ENCODE results near the gene PRSS22. TPM values are rescaled to one million over a fixed set of nuclear protein-coding genes. Genes with fewer than 3 reads are reported as not detected.
A peak's percentile ranks its signal among the peaks of the same experiment; 100 is the strongest.

Gene PRSS22
- total RNA-seq, 2 donors from 2014 or later: 1.9 TPM; not detected in 1

DNA sequence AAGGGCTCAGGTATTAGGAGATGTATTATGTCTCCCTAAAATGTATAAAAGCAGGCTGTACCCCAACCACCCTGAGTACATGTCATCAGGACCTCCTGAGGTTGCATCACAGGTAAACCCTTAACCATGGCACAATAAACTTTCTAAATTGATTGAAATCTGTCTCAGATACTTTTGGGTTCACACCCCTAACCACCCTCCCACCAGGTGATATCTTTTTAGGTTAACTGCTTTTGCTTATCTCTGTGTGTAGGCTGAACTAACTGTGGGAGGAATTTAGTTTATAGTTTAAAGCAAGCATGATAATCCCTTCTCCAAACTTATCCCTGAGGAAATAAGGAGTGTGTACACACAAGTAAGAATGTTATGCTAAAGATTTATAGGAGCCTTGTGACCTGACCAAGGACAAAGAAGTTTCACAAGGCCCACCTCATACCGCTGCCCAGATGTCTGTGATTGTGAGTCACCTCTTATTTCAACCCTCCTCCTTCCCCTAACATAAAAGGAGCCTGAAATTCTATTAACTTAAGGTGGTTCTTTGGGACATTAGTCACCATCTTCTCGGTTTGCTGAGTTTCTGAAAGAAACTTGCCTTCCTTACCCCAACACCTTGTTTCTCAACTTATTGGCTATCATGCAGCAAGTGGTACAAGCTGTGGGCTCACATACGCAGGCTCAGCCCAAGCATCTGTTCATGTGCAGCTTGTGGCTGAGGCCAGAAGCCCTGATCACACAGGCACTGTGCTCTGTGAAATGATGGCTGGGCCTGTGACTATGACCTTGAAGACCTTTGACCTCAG, 11.3 kb downstream of the PRSS22 start:
- Mint-ChIP-seq H3K4me1 (peaks cover 16% of the 10 kb centered on the region), H3K27ac (peak overlapping the region; percentile 13), H3K27me3 (no peaks in the 10 kb centered on the region), H3K9me3 (no peaks in the 10 kb centered on the region), H3K36me3 (ENCODE audit: low read depth) (no peaks in the 10 kb centered on the region), H3K4me3 (peak overlapping the region; percentile 7)
- peak; percentile 82 for ATAC-seq (replicated peaks)

DNA sequence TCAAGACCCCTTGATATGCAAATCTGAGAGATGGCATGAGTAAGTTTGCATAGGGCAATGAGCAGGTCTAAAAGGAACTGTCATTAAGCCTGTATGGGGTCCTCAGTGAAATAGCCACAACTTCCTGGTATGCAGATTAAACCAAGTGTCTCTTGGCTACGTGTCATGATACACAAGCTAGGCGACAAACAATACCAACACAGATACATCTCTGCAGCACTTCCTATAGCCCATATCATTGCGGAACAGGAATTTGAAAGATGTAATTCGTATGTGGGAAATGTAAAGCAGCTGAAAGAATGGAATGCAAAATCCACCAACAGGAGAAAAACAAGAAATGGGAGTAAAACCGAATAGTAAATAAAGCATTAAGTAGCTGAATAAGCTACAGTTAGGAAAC, 12.9 kb downstream of the PRSS22 start:
- Mint-ChIP-seq H3K27ac (no peak overlapping the region), H3K27me3 (no peaks in the 10 kb centered on the region), H3K4me1 (peaks cover 16% of the 10 kb centered on the region), H3K4me3 (no peak overlapping the region), H3K9me3 (no peaks in the 10 kb centered on the region), H3K36me3 (ENCODE audit: low read depth) (no peaks in the 10 kb centered on the region)
- no peak for ATAC-seq (replicated peaks)

DNA sequence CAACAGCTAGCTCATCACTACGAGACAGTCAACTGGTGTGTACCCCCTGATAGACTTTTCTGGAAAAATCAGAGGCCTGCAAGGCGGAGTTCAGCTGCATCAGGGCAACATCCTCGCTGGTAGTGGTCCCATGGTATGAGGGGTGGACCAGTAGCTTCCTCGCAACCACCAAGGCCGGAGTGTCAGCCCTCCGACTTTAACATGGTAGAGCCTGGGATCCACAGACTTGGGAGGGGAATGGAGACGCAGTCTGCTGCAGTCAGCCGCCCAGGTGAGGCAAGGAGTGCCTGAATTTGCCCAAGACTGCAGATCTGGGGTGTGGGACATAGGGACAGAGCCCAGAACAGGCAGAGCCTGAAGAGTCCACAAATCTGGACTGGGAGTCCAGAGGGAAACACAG, 14.4 kb downstream of the PRSS22 start:
- no peak overlapping the region for H3K27ac Mint-ChIP-seq
- no peaks in the 10 kb centered on the region for H3K9me3 Mint-ChIP-seq
- peaks cover 16% of the 10 kb centered on the region for H3K4me1 Mint-ChIP-seq
- no peak for ATAC-seq (replicated peaks)
- no peaks in the 10 kb centered on the region for H3K36me3 Mint-ChIP-seq (ENCODE audit: low read depth)
- H3K4me3 Mint-ChIP-seq: no peak overlapping the region
- no peaks in the 10 kb centered on the region for H3K27me3 Mint-ChIP-seq

DNA sequence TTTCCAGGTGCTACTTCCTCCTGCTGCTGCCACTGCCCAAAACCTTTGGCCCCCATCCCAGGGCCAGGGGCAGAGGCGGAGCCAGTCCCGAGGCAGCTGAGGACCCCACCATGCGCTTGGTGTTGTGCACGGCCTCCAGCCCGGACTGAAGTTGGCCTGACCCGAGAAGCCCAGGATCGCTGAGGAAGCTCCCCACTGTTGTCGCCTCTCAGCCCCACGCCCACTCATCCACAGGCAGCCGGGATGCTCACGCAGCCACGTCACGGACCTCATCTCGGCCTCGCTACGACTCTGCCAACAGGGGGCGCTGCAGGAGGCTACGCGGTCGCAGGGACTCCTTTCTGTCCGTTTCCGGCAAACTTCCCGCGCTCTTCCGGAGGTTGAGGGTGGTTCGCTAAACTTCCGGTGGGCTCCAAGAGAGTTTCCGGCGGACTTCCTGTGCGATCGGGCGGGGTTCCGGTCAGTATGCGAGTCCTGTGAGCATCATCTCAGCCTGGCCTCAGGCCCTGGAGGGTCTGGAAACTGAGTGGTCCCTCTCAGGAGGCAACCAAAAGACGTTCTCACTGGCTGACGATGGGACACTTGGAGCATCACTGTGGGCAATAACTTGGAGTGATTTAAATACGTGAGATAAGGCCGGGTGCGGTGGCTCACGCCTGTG, 15.5 kb downstream of the PRSS22 start:
- Mint-ChIP-seq H3K27ac (peak overlapping the region; percentile 84), H3K36me3 (ENCODE audit: low read depth) (no peaks in the 10 kb centered on the region), H3K4me1 (peaks cover 23% of the 10 kb centered on the region), H3K9me3 (no peaks in the 10 kb centered on the region), H3K27me3 (peaks cover 2% of the 10 kb centered on the region), H3K4me3 (peak overlapping the region; percentile 81)
- peak; percentile 61 for ATAC-seq (replicated peaks)

DNA sequence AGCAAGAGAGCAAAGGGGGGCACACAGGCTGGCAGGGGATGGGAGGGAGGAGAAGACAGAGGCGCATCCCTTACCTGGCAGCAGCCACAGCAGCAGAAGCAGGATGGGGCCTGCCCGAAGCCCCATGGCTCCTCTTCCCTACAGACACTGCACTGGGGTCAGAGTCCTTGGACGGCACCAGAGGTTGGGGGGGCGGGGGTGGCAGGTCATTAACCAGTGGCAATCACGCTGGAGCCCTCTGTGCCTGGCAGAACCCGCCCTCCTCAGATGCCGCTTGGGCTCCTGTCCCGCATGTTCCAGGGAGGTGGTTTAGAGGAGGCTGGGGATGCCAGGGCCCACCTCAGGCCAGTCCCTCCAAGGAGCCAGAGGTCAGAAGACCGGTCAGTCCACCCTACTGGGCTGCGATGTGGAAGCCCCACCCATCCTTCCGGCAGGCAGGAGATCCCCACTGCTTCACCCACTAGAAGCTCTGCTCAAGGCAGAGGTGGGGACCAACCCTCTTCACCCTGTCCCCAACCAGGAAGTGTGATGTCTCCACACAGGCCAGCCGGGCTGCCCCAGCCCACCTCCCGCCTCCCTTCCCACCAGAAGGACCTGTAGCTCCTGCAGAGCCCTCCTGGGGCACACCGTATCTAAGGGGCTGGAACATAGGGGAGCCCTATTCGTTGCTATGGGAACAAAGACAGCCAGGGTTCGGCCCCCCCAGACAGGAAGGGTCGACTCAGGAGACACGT, 16.2 kb downstream of the PRSS22 start:
- Mint-ChIP-seq H3K4me1 (peaks cover 24% of the 10 kb centered on the region), H3K4me3 (peak overlapping the region; percentile 81), H3K27me3 (peaks cover 8% of the 10 kb centered on the region), H3K36me3 (ENCODE audit: low read depth) (no peaks in the 10 kb centered on the region), H3K27ac (peak overlapping the region; percentile 84), H3K9me3 (no peaks in the 10 kb centered on the region)
- ATAC-seq (replicated peaks): peak; percentile 14

DNA sequence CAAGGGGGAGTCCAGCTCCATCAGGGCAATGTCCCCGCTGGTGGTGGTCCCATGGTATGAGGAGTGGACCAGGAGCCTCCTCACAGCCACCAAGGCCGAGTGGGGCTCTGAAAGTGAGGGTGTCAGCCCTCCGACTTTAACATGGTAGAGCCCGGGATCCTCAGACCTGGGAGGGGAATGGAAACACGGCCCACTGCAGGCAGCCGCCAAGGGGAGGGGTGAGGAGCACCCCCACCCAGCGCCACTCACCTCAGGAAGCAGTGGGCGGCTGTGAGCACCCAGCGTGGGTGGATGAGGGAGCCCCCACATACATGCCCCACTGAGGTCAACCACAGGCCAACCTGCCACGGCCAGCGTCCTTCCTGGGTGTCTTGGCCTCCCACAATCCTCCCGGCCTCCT, 17.1 kb downstream of the PRSS22 start:
- H3K27me3 Mint-ChIP-seq: peaks cover 8% of the 10 kb centered on the region
- no peaks in the 10 kb centered on the region for H3K9me3 Mint-ChIP-seq
- no peaks in the 10 kb centered on the region for H3K36me3 Mint-ChIP-seq (ENCODE audit: low read depth)
- no peak for ATAC-seq (replicated peaks)
- no peak overlapping the region for H3K27ac Mint-ChIP-seq
- H3K4me1 Mint-ChIP-seq: peaks cover 19% of the 10 kb centered on the region
- peak overlapping the region; percentile 81 for H3K4me3 Mint-ChIP-seq

DNA sequence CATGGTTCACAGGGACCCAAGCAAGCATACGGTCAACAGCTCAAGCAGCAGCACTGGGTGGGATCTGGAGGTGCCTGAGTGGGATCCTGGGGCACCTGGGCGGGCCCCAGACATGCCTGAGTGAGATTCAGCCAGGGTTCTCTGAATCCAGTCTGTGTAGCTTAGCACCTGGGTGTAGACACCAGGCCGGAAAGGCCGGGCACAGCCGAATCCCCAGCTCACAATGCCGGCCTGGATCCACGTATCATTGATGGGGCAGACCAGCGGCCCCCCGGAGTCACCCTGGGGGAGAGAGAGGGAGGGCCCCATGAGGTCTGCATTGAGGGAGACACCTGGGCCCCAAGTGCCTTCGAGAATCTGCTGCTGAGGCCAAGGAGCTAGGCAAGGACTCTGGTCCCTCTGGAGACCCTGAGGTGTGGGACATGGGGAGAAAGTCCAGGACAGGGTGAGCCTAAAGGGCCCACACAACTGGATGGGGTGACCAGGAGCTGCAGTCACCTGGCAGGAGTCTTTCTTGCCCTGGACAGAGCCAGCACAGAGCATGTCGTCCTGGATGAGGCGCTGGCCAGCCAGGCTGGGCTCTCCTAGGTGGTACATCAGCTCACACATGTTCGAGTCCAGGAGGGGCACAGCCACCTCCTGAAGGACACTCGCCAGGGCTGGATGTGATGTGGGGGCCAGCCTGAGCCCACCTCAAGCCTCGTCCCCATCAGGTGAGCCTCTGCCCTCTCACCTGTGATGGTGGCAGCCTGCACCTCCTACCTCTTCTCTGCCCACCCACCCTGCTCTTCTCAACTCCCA, 18.1 kb downstream of the PRSS22 start:
- Mint-ChIP-seq H3K4me1 (peaks cover 20% of the 10 kb centered on the region), H3K9me3 (no peaks in the 10 kb centered on the region), H3K27me3 (peaks cover 8% of the 10 kb centered on the region), H3K27ac (peak overlapping the region; percentile 55), H3K4me3 (peak overlapping the region; percentile 13), H3K36me3 (ENCODE audit: low read depth) (no peaks in the 10 kb centered on the region)
- no peak for ATAC-seq (replicated peaks)

DNA sequence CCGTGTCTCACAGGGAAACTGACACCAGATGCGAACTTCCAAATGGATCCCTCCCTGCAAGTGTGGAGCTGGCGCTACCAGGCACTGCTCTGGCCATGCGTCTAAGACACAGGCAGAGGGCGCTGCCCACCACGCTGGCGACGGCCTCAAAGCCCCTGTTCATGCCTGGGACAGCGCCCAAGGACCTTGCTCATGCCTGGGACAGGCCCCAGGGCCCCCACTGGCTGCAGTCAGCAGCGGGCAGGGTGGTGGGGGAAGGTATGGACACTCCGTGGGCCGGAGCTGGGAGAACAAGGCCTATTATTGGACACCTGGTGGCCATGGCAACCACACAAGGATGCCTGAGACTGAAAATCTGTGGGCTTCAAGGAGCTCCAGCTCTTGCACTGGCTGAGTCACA, 19.0 kb downstream of the PRSS22 start:
- Mint-ChIP-seq H3K27ac (peak overlapping the region; percentile 55), H3K27me3 (peaks cover 8% of the 10 kb centered on the region), H3K9me3 (no peaks in the 10 kb centered on the region), H3K4me3 (peak overlapping the region; percentile 13), H3K36me3 (ENCODE audit: low read depth) (no peaks in the 10 kb centered on the region), H3K4me1 (peaks cover 24% of the 10 kb centered on the region)
- ATAC-seq (replicated peaks): peak; percentile 72

DNA sequence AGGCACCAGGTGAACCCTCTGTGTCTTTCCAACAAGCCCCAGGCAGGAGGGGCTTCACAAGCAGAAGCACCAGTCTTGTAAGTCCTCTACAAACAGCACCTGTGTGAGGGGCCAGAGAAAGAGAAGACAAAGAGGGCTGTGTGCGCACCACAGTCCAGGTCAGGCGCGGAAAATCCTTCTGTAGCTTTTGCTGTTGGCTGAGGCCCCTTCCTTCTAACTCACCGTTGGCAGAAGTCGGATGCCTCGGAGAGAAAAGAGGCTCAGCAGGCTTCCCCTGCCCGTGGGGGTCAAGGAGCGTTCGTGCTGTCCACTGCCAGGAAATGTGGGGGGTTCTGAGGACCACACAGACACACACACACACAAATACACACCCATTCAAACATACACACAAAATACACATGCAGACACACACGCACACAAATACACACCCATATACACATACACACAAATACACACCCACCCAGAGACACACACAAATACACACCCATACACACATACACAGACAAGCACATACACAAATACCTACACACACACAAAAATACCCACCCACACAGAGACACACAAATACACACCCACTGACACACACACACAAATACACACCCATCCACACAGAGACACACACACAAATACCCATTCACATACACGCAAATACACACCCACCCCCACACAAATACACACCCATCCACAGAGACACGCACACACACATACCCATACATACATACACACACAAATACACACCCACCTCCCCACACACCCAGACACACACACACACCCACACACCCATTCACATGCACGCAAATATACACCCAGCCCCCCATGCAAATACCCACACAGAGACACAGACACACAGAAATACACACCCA, 21.1 kb downstream of the PRSS22 start:
- no peak for ATAC-seq (replicated peaks)
- Mint-ChIP-seq H3K4me3 (no peak overlapping the region), H3K4me1 (peaks cover 19% of the 10 kb centered on the region), H3K9me3 (no peaks in the 10 kb centered on the region), H3K36me3 (ENCODE audit: low read depth) (no peaks in the 10 kb centered on the region), H3K27ac (no peak overlapping the region), H3K27me3 (peaks cover 12% of the 10 kb centered on the region)

DNA sequence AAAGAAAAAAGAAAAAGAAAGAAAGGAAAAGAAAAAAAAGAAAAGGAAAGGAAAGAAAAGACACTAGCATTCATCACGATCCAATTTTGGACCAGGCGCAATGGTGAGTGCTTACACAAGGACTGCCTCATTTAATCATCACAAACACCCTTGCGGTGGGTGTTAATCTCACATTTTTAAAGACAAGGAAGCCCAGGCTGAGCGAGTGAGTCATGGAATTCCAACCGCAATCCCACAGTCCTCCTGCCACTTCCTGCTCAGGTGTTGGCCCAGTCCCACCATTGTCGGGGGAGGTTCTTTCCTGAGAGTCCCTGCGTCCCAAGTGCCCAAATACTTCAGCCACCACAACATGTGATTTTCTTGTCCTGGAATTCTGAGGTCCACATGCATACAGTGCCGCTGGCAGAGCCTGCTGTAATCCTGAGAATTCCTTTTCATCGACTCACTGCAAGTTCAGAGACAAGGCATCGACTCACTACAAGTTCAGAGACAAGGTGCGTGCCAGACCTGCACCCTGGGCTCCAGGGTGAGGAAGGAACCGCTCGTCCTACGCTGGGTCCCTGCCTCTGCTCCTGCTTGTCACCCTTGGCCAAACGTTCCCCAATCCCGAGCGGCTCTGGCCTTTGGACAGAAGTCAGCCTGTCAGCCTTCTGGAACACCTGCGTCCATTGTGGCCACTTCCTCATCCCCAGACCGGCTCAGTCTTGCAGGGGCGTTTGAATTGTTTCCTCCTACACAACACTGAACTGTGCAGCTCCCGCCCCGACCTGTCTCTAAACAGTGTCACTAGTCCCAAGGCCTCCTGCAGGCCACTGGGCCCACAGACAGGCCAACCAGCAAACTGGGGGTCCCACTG, 22.1 kb downstream of the PRSS22 start:
- no peak overlapping the region for H3K27ac Mint-ChIP-seq
- no peaks in the 10 kb centered on the region for H3K36me3 Mint-ChIP-seq (ENCODE audit: low read depth)
- H3K27me3 Mint-ChIP-seq: peaks cover 15% of the 10 kb centered on the region
- peaks cover 19% of the 10 kb centered on the region for H3K4me1 Mint-ChIP-seq
- H3K4me3 Mint-ChIP-seq: no peak overlapping the region
- no peak for ATAC-seq (replicated peaks)
- H3K9me3 Mint-ChIP-seq: no peaks in the 10 kb centered on the region

DNA sequence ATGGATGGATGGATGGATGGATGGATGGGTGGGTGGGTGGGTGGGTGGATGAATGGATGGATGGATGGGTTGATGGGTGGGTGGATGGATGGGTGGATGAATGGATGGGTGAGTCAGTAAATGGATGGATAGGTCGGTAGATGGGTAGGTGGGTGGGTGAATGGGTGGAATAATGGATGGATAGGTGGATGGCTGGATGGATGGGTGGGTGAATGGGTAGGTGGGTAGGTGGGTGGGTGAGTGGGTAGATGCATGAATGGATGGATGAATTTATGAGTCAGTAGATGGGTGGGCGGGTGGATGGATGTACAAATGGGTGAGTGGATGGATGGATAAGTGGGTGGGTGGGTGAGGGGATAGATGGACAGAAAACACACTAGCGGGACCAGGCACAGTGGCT, 23.0 kb downstream of the PRSS22 start:
- no peak for ATAC-seq (replicated peaks)
- Mint-ChIP-seq H3K4me1 (peaks cover 19% of the 10 kb centered on the region), H3K36me3 (ENCODE audit: low read depth) (no peaks in the 10 kb centered on the region), H3K9me3 (no peaks in the 10 kb centered on the region), H3K27me3 (peaks cover 16% of the 10 kb centered on the region), H3K4me3 (no peak overlapping the region), H3K27ac (peak overlapping the region; percentile 44)

DNA sequence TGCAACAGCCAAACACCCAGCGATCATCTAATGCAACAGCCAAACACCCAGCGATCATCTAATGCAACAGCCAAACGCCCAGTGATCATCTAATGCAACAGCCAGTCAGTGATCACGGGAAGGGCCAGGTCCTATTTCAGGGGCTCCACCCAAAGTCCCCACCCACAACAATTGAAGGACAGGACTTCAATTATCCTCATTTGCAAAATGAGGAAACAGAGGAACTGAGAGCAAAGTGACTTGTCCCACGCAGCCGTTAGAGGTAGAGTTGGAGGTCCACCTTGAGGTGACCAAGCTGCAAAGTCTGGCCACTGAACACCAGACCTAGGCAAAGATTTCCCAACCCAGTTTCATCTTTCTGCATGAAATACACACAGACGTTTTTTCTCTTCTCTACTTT, 24.2 kb downstream of the PRSS22 start:
- Mint-ChIP-seq H3K27me3 (peaks cover 16% of the 10 kb centered on the region), H3K4me1 (peaks cover 19% of the 10 kb centered on the region), H3K4me3 (no peak overlapping the region), H3K27ac (no peak overlapping the region), H3K9me3 (no peaks in the 10 kb centered on the region), H3K36me3 (ENCODE audit: low read depth) (no peaks in the 10 kb centered on the region)
- ATAC-seq (replicated peaks): no peak

DNA sequence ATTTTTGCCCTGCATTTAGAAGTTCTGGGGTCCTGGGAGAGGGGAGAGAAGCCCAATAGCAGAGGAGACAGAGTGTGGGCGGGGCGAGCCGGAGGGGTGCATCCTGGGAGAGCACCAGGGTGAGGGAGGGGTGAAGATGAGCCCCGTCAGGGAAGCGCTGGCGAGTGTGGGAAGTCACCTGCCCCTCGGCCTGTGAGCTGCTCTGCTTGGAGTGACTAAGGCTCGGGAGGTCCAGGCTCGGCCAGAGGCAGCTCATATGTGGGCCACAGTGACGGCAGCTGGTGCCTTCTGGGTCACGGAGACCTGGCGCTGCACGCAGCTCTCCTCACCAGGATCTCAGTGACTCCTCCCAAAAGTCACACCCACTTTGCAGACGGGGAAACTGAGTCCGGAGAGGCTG, 26.8 kb downstream of the PRSS22 start:
- no peak overlapping the region for H3K4me3 Mint-ChIP-seq
- no peaks in the 10 kb centered on the region for H3K36me3 Mint-ChIP-seq (ENCODE audit: low read depth)
- ATAC-seq (replicated peaks): no peak

More for the DNA sequence above, 26.8 kb downstream of the PRSS22 start:
- no peak overlapping the region for H3K27ac Mint-ChIP-seq
- H3K27me3 Mint-ChIP-seq: peaks cover 8% of the 10 kb centered on the region
- H3K4me1 Mint-ChIP-seq: peaks cover 5% of the 10 kb centered on the region
- no peaks in the 10 kb centered on the region for H3K9me3 Mint-ChIP-seq

Measured in activated T-helper 17 cell treated with anti-CD3 and anti-CD28 coated beads, Interleukin-2, amount 50 U/mL, for 72 hours (primary cell).